Testis (tissue), 3 donors: ENCODE results near the gene CNTN4. TPM values are rescaled to one million over a fixed set of nuclear protein-coding genes. Genes with fewer than 3 reads are reported as not detected.

Experiments
- DNase-seq: peaks from one replicate; pipeline ENCODE4 v3.0.0-alpha.2; 2019
- H3K27ac ChIP-seq, 2 donors: fragments of 200-600 bp; sonication (generic); one replicate each; pipeline ENCODE4 v1.5.1; 2019
- H3K27me3 ChIP-seq: fragments of 200-600 bp; sonication (generic); one replicate; pipeline ENCODE4 v1.5.1; 2019
- H3K36me3 ChIP-seq: fragments of 200-600 bp; sonication (generic); one replicate; pipeline ENCODE4 v1.5.1; 2017; ENCODE audit warnings: low read depth; ENCODE audit errors: missing control alignments
- H3K4me1 ChIP-seq: fragments of 200-600 bp; sonication (generic); one replicate; pipeline ENCODE4 v1.5.1; 2019
- H3K4me3 ChIP-seq, 2 donors: fragments of 200-600 bp; sonication (generic); one replicate each; pipeline ENCODE4 v1.5.1; 2017 to 2019
- H3K9me3 ChIP-seq: fragments of 200-600 bp; sonication (generic); one replicate; pipeline ENCODE4 v1.5.1; 2017
- CTCF ChIP-seq, 3 experiments: fragments of 450-650 bp in 2 of 3; fragments of 200-600 bp in 1 of 3; sonication (generic) in 1 of 3; IDR thresholded peaks; one replicate each; pipeline ENCODE4 v1.5.1; 2016 to 2019; ENCODE audit warnings: antibody characterized with exemption in 3 of 3, mild to moderate bottlenecking in 2 of 3, moderate library complexity in 1 of 3
- POLR2A ChIP-seq: fragments of 450-650 bp; IDR thresholded peaks from one replicate; pipeline ENCODE4 v1.6.1; 2017; ENCODE audit warnings: antibody characterized with exemption, mild to moderate bottlenecking, moderate library complexity
- WGBS, 2 donors: methylation state at CpG; one replicate each; pipeline ENCODE4 v1.1.5; 2018; 5-methylcytosine and 5-hydroxymethylcytosine counted together
- intact Hi-C: fragments of 100-400 bp; cut with DNase I; formaldehyde crosslinking; loops from one replicate; pipeline ENCODE4 v1.15.1; 2023; ENCODE audit warnings: low total_unique reads
- polyA plus RNA-seq: library from polyadenylated mRNA; stranded (reverse); fragments of 350-450 nt; fragmentation: Illumina TruSeq; extraction: RNeasy Lipid Tissue Mini Kit (QIAGEN cat#74804); gene quantifications from one replicate; pipeline ENCODE4 v1.2.3, GENCODE V29; 2014; ENCODE audit warnings: low read depth, low replicate concordance; ENCODE audit not compliant: insufficient read depth
- total RNA-seq, 2 donors: library from RNA; depleted of rRNA; stranded (reverse); fragments of >200 nt; gene quantifications; one replicate each; pipeline ENCODE4 v1.2.3, GENCODE V29; 2016

Gene CNTN4
- total and polyA plus RNA-seq, 3 donors from 2014 or later: 10.4 to 37.7 (median 19.6) TPM

GRCh38 chr3:3065876-3066275 is 967.2 kb downstream of the CNTN4 start:
- intact Hi-C loops: no loop called here
- H3K4me3 ChIP-seq: no peak overlapping the region
- no peak overlapping the region for H3K27ac ChIP-seq
- WGBS, 2 donors: 81 to 89% methylated on average over 2 of the region's 2 CpGs
- no peak for TF ChIP-seq POLR2A
- no peak for TF ChIP-seq CTCF (IDR thresholded peaks at IDR 0.05)
- DNase-seq: no peak
- H3K4me1 ChIP-seq: no peaks in the 10 kb centered on the region
- no peaks in the 10 kb centered on the region for H3K36me3 ChIP-seq
- no peaks in the 10 kb centered on the region for H3K9me3 ChIP-seq
- no peaks in the 10 kb centered on the region for H3K27me3 ChIP-seq

- intact Hi-C loops: no loop called here
These were observed 967.7 kb downstream of the CNTN4 start for GRCh38 chr3:3066378-3066777.

GRCh38 chr3:3066910-3067309 is 968.2 kb downstream of the CNTN4 start:
- no peaks in the 10 kb centered on the region for H3K9me3 ChIP-seq
- H3K4me3 ChIP-seq: no peak overlapping the region
- H3K4me1 ChIP-seq: no peaks in the 10 kb centered on the region
- TF ChIP-seq POLR2A (no peak), CTCF (IDR thresholded peaks at IDR 0.05) (no peak)
- H3K27me3 ChIP-seq: no peaks in the 10 kb centered on the region
- no peak for DNase-seq
- H3K27ac ChIP-seq: no peak overlapping the region
- no peaks in the 10 kb centered on the region for H3K36me3 ChIP-seq
- 77 to 83% methylated on average over 4 of the region's 4 CpGs for WGBS, 2 donors
- intact Hi-C loops: no loop called here

More at GRCh38 chr3:3066378-3066777, 967.7 kb downstream of the CNTN4 start:
- H3K4me3 ChIP-seq: no peak overlapping the region
- 19 to 55% methylated on average over 2 of the region's 2 CpGs for WGBS, 2 donors
- H3K36me3 ChIP-seq: no peaks in the 10 kb centered on the region
- no peak overlapping the region for H3K27ac ChIP-seq
- no peaks in the 10 kb centered on the region for H3K27me3 ChIP-seq
- no peaks in the 10 kb centered on the region for H3K4me1 ChIP-seq
- TF ChIP-seq POLR2A: no peak
- no peak for TF ChIP-seq CTCF (IDR thresholded peaks at IDR 0.05)
- no peak for DNase-seq
- H3K9me3 ChIP-seq: no peaks in the 10 kb centered on the region

GRCh38 chr3:3068358-3068881 is 969.8 kb downstream of the CNTN4 start:
- no peak overlapping the region for H3K27ac ChIP-seq
- no peaks in the 10 kb centered on the region for H3K9me3 ChIP-seq
- H3K36me3 ChIP-seq: no peaks in the 10 kb centered on the region
- 92 to 100% methylated on average over 1 of the region's 1 CpG for WGBS, 2 donors
- no peak for DNase-seq
- intact Hi-C loops: no loop called here
- H3K27me3 ChIP-seq: no peaks in the 10 kb centered on the region
- no peaks in the 10 kb centered on the region for H3K4me1 ChIP-seq
- TF ChIP-seq POLR2A (no peak), CTCF (IDR thresholded peaks at IDR 0.05) (no peak)
- H3K4me3 ChIP-seq: no peak overlapping the region

GRCh38 chr3:3069723-3070122 is 971.1 kb downstream of the CNTN4 start:
- H3K36me3 ChIP-seq: no peaks in the 10 kb centered on the region
- no peaks in the 10 kb centered on the region for H3K9me3 ChIP-seq
- intact Hi-C loops: no loop called here
- H3K4me3 ChIP-seq: no peak overlapping the region
- WGBS, 2 donors: 83 to 88% methylated on average over 5 of the region's 5 CpGs
- no peaks in the 10 kb centered on the region for H3K27me3 ChIP-seq
- TF ChIP-seq CTCF (IDR thresholded peaks at IDR 0.05): no peak
- no peak for TF ChIP-seq POLR2A
- H3K27ac ChIP-seq: no peak overlapping the region
- no peaks in the 10 kb centered on the region for H3K4me1 ChIP-seq
- no peak for DNase-seq
